ENCODE measurements around the gene SLC6A17.

DNA sequence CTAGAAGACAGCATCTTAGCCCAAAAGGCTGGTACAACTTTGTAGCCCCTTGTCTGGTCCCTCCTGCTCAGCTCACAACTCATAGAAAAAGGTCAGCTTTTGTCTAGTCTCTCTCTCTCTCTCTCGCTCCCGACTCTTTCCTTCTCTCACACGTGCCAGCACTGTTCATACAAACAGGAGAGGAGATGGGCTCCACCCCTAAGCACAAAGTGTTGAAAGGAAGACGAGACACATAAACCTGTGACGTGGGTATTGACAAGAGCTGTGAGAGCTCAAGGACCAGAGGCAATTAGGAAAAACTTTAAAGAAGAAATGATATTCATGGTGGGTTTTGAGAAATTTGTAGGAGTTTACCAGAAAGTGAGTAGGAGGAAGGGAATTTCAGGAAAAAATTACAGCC lies 36.3 kb downstream of the SLC6A17 start:
- TF ChIP-seq, protein P1, sequence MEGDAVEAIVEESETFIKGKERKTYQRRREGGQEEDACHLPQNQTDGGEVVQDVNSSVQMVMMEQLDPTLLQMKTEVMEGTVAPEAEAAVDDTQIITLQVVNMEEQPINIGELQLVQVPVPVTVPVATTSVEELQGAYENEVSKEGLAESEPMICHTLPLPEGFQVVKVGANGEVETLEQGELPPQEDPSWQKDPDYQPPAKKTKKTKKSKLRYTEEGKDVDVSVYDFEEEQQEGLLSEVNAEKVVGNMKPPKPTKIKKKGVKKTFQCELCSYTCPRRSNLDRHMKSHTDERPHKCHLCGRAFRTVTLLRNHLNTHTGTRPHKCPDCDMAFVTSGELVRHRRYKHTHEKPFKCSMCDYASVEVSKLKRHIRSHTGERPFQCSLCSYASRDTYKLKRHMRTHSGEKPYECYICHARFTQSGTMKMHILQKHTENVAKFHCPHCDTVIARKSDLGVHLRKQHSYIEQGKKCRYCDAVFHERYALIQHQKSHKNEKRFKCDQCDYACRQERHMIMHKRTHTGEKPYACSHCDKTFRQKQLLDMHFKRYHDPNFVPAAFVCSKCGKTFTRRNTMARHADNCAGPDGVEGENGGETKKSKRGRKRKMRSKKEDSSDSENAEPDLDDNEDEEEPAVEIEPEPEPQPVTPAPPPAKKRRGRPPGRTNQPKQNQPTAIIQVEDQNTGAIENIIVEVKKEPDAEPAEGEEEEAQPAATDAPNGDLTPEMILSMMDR (IDR thresholded peaks at IDR 0.05), result no peak
- no peak for TF ChIP-seq POLR2A (IDR thresholded peaks at IDR 0.05)

Measured in right lobe of liver (tissue), 4 donors.